Activated CD8-positive, alpha-beta memory T cell treated with anti-CD3 and anti-CD28 coated beads, Interleukin-2, amount 50 U/mL, for 48 hours (primary cell): ENCODE results near the gene COX20.

Experiments
- DNase-seq: peaks from one replicate; pipeline ENCODE4 v3.0.0-alpha.2; 2020

COX20 gene

GRCh38 chr1:244854166-244854565 lies 18.7 kb downstream of the COX20 start:
- DNase-seq = no peak

GRCh38 chr1:244854865-244855578 lies 19.6 kb downstream of the COX20 start:
- no peak for DNase-seq

GRCh38 chr1:244857761-244858160 lies 22.3 kb downstream of the COX20 start:
- no peak for DNase-seq

- DNase-seq = no peak
These were observed 22.9 kb downstream of the COX20 start for GRCh38 chr1:244858357-244858756.

GRCh38 chr1:244860078-244860477 lies 24.6 kb downstream of the COX20 start:
- no peak for DNase-seq

GRCh38 chr1:244860914-244861610 lies 25.6 kb downstream of the COX20 start:
- no peak for DNase-seq

GRCh38 chr1:244861683-244862082 lies 26.2 kb downstream of the COX20 start:
- no peak for DNase-seq

GRCh38 chr1:244862354-244862698 lies 26.9 kb downstream of the COX20 start:
- DNase-seq = no peak

GRCh38 chr1:244862699-244863490 lies 27.4 kb downstream of the COX20 start:
- peak; percentile 99 for DNase-seq

- peak; percentile 74 for DNase-seq
These were observed 28.2 kb downstream of the COX20 start for GRCh38 chr1:244863491-244864252.

GRCh38 chr1:244864253-244865027 lies 29.0 kb downstream of the COX20 start, which contains the start of gene HNRNPU:
Gene HNRNPU (minus strand): TSS chr1:244864543. CDS start chr1:244864307, 236 bp downstream.
- DNase-seq = peak; percentile 97

- peak; percentile 67 for DNase-seq
These were observed 29.5 kb downstream of the COX20 start for GRCh38 chr1:244865028-244865371.

- no peak for DNase-seq
These were observed 30.4 kb downstream of the COX20 start for GRCh38 chr1:244865820-244866219.

- DNase-seq = no peak
These were observed 30.9 kb downstream of the COX20 start for GRCh38 chr1:244866355-244866754.

- DNase-seq = no peak
These were observed 33.3 kb downstream of the COX20 start for GRCh38 chr1:244868484-244869363.

- no peak for DNase-seq
These were observed 33.9 kb downstream of the COX20 start for GRCh38 chr1:244869364-244869827.

- no peak for DNase-seq
These were observed 34.5 kb downstream of the COX20 start for GRCh38 chr1:244869950-244870349.

GRCh38 chr1:244874974-244875579 lies 39.6 kb downstream of the COX20 start:
- DNase-seq = no peak

- DNase-seq = no peak
These were observed 40.9 kb downstream of the COX20 start for GRCh38 chr1:244876228-244876910.

- DNase-seq = no peak
These were observed 43.2 kb downstream of the COX20 start for GRCh38 chr1:244878681-244879080.
